Activated naive CD8-positive, alpha-beta T cell treated with anti-CD3 and anti-CD28 coated beads, Interleukin-2, amount 50 U/mL, for 24 hours (primary cell): Measurements from ENCODE around the gene TMTC3.
A peak's percentile ranks its signal among the peaks of the same experiment; 100 is the strongest.

Source experiments
- ATAC-seq: fragments of 150-1000 bp; cut with Tn5 transposase; one replicate; pipeline ENCODE4 v1.10.0; 2021
- DNase-seq: peaks from one replicate; pipeline ENCODE4 v3.0.0; 2021
- H3K27ac Mint-ChIP-seq: one replicate; pipeline ENCODE4 v1.8.0; 2021; ENCODE audit warnings: mild to moderate bottlenecking, mixed read lengths
- H3K27me3 Mint-ChIP-seq: one replicate; pipeline ENCODE4 v1.8.0; 2021; ENCODE audit warnings: mixed read lengths
- H3K36me3 Mint-ChIP-seq: one replicate; pipeline ENCODE4 v1.8.0; 2021; ENCODE audit warnings: low read depth, mixed read lengths
- H3K4me1 Mint-ChIP-seq: one replicate; pipeline ENCODE4 v1.8.0; 2021; ENCODE audit warnings: mixed read lengths
- H3K4me3 Mint-ChIP-seq: one replicate; pipeline ENCODE4 v1.8.0; 2021; ENCODE audit warnings: mild to moderate bottlenecking, moderate library complexity, mixed read lengths
- H3K9me3 Mint-ChIP-seq: one replicate; pipeline ENCODE4 v1.8.0; 2021; ENCODE audit warnings: mixed read lengths

Gene TMTC3

DNA sequence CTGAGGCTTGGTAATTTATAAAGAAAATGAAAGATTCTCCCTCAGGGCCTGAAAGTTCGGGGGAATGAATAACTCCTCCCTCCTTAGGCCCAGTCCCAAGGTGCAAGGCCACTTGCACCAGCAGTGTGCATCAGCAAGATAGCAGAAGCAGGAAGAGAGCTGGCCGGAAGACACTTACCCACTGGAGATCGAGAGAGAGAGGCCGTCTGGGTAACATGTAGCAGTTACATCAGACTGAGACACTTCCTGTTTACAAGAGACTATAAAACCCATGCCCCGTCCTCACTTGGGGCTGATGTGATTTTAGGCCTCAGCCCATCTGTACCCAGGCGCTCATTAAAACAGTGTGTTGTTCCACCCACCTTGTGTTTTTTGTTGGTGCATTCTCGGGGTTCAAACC, 85.2 kb downstream of the TMTC3 start:
- Mint-ChIP-seq H3K4me1 (no peaks in the 10 kb centered on the region), H3K9me3 (no peaks in the 10 kb centered on the region), H3K36me3 (no peaks in the 10 kb centered on the region), H3K27me3 (no peaks in the 10 kb centered on the region), H3K4me3 (no peak overlapping the region), H3K27ac (no peak overlapping the region)
- no peak for DNase-seq
- ATAC-seq: no peak

DNA sequence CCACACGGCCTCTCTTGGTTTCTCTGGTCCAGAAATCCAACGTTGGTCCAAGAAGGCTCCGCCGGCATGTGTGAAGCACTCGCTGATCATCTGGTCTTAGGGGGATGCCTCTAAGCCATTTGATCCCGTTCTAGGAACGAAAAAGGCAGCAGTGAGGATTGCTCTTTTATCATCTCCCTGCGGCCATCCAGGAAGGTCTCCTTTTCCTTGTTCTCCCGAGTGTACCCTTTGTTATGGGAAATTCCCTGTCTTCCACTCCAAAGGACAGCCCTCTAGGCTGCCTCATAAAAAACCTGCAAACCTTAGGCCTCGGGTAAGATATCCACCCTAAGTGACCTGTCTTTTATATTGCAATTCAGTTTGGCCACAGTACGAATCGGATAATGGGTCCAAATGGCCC, 85.8 kb downstream of the TMTC3 start:
- H3K9me3 Mint-ChIP-seq: no peaks in the 10 kb centered on the region
- H3K36me3 Mint-ChIP-seq: no peaks in the 10 kb centered on the region
- no peaks in the 10 kb centered on the region for H3K27me3 Mint-ChIP-seq
- no peak overlapping the region for H3K27ac Mint-ChIP-seq
- H3K4me1 Mint-ChIP-seq: no peaks in the 10 kb centered on the region
- ATAC-seq (no peak), DNase-seq (no peak)
- H3K4me3 Mint-ChIP-seq: no peak overlapping the region

DNA sequence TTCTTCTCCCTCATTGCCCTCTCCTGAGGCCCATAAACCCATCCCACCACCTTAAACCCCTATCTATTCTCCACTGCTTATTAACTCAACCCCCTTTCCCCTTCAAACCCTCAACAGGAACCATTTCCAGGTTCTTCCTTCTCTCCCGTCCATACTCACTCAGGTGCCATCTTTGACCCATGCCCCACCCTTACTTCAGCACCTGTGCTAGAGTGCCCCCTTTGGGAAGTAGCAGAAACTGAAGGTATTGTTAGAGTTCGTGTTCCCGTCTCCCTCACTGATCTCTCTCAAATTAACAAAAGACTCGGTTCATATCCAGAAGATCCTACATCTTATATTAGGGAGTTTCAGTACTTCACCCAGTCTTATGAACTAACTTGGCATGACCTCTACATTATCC, 86.6 kb downstream of the TMTC3 start:
- Mint-ChIP-seq H3K4me3 (no peak overlapping the region), H3K27ac (no peak overlapping the region), H3K36me3 (no peaks in the 10 kb centered on the region), H3K4me1 (no peaks in the 10 kb centered on the region), H3K9me3 (no peaks in the 10 kb centered on the region), H3K27me3 (peaks cover under 1% of the 10 kb centered on the region)
- DNase-seq: no peak
- ATAC-seq: no peak

DNA sequence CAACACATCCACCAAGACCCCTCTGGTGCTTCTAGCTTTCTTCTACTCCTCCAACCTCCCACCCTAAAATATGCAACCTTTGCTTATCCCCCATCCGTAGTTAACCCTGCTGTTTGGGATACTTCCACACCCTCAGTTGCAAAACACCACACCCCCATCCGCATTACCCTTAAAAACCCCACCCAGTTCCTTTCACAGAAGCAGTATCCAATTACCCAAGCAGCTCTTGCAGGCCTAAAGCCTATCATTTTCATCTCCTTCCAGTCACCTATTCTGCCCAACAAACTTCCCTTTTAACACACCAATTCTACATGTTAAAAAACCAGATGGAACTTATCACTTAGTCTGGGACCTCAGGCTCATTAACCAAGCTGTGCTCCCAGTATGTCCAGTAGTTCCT, 88.2 kb downstream of the TMTC3 start:
- no peak for DNase-seq
- no peak for ATAC-seq
- Mint-ChIP-seq H3K4me3 (no peak overlapping the region), H3K27me3 (peaks cover 2% of the 10 kb centered on the region), H3K27ac (no peak overlapping the region), H3K36me3 (no peaks in the 10 kb centered on the region), H3K4me1 (peaks cover 5% of the 10 kb centered on the region), H3K9me3 (no peaks in the 10 kb centered on the region)

DNA sequence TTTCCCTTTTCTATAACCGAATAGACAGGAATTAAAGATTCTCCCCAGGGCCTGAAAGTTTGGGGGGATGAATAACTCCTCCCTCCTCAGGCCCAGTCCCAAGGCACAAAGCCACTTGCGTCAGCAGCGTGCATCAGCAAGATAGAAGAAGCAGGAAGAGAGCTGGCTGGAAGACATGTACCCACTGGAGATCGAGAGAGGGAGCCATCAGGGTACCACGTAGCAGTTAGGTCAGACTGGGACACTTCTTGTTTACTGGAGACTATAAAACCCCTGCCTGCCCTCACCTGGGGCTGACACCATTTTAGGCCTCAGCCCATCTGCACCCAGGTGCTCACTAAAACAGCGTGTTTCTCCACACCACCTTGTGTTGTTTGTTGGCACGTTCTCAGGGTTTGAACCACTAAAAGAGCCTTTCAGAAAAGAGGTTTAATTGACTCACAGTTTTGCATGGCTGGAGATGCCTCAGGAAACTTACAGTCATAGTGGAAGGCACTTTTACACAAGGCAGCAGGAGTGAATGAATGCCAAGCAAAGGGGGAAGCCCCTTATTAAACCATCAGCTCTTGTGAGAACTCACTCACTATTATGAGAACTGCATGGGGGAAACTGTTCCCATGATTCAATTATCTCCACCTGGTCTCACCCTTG, 93.2 kb downstream of the TMTC3 start:
- Mint-ChIP-seq H3K9me3 (peaks cover 5% of the 10 kb centered on the region), H3K27me3 (peaks cover 9% of the 10 kb centered on the region), H3K4me1 (peaks cover 36% of the 10 kb centered on the region), H3K36me3 (no peaks in the 10 kb centered on the region), H3K27ac (peak overlapping the region; percentile 82), H3K4me3 (no peak overlapping the region)
- DNase-seq (no peak), ATAC-seq (peak; percentile 89)

DNA sequence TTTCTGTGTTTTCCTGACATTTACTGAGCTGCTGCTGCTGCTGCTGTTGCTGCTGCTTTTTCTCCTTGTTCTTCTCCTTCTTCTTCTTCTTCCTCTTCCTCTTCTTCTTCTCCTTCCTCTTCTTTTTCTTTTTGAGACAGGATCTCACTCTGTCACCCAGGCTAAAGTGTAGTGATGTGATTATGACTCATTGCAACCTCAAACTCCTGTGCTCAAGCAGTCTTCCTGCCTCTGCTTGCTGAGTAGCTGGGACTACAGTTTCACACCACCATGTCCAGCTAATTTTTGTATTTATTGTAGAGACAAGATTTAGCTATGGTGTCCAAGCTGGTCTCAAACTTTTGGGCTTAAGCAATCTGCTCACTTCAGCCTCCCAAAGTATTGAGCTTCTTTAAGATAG, 95.8 kb downstream of the TMTC3 start:
- peaks cover 9% of the 10 kb centered on the region for H3K27me3 Mint-ChIP-seq
- H3K4me3 Mint-ChIP-seq: peak overlapping the region; percentile 52
- peak overlapping the region; percentile 88 for H3K27ac Mint-ChIP-seq
- DNase-seq: no peak
- peak; percentile 51 for ATAC-seq
- H3K9me3 Mint-ChIP-seq: peaks cover 9% of the 10 kb centered on the region
- H3K36me3 Mint-ChIP-seq: no peaks in the 10 kb centered on the region
- peaks cover 54% of the 10 kb centered on the region for H3K4me1 Mint-ChIP-seq

DNA sequence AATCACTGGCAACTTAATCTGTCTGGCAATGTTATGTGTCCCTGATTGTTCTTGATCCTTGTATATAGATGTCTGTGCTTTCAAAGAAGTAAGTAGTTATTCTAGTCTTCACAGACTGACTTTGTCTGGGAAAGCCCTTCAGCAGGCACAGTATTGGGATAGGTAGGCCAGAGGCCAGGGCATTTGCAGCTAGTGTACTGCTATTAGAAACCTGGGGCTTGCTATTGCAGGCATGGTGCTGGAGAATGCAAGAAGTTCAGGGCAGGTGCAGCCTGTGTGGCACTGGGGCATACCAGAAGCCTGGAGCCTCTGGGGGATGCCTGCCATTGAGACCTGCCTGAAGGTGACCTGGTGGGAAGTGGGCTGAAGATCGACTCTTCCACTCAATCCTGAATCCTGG, 96.3 kb downstream of the TMTC3 start:
- Mint-ChIP-seq H3K4me3 (no peak overlapping the region), H3K27ac (peak overlapping the region; percentile 54), H3K9me3 (peaks cover 9% of the 10 kb centered on the region), H3K27me3 (peaks cover 9% of the 10 kb centered on the region), H3K4me1 (peaks cover 58% of the 10 kb centered on the region), H3K36me3 (no peaks in the 10 kb centered on the region)
- ATAC-seq: no peak
- no peak for DNase-seq

DNA sequence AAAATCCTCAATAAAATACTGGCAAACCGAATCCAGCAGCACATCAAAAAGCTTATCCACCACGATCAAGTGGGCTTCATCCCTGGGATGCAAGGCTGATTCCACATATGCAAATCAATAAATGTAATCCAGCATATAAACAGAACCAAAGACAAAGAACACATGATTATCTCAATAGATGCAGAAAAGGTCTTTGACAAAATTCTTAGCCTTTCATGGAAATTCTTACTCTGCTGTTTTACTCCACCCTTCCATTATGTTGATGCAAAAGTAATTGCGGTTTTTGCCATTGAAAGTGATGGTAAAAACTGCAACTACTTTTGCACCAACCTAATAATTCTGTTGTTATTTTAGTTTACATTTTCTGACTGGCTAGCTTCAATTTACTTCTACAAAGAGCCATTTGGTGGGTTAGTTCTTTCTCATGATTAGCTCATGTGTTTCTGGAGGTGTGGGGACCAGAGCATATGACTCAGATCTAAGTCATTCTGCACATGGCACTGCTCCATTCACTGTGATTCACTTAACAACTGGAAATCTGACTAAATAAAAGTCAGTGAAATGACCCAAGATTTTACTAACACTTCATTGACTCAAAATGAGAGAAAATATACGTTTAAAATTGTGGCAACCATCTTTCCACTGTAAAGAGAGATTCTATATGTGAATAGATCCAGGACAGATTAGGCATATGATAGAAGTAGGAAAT, 99.9 kb downstream of the TMTC3 start:
- ATAC-seq (peak; percentile 95), DNase-seq (no peak)
- no peak overlapping the region for H3K4me3 Mint-ChIP-seq
- peaks cover 41% of the 10 kb centered on the region for H3K4me1 Mint-ChIP-seq
- H3K27ac Mint-ChIP-seq: peak overlapping the region; percentile 91
- H3K9me3 Mint-ChIP-seq: peaks cover 9% of the 10 kb centered on the region
- H3K36me3 Mint-ChIP-seq: no peaks in the 10 kb centered on the region
- peaks cover 18% of the 10 kb centered on the region for H3K27me3 Mint-ChIP-seq

DNA sequence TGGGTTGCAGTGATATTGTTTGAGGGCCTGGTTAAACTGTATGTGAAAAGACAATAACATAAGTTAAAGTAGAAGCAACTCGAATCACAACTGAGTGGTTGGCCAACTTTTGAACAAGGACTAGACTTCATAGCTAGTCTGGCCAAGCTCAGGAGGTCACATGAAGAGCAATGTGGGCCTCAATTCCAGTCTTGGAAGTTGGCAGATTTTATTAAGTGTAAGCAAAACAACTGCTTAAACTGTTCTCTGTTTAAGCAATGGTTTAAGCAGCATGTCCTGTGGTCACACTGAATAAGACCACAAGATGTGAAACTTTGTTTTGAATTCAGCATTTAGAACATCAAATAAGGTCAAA, 100.4 kb downstream of the TMTC3 start:
- ATAC-seq (no peak), DNase-seq (no peak)
- H3K36me3 Mint-ChIP-seq: no peaks in the 10 kb centered on the region
- peak overlapping the region; percentile 91 for H3K27ac Mint-ChIP-seq
- no peak overlapping the region for H3K4me3 Mint-ChIP-seq
- peaks cover 9% of the 10 kb centered on the region for H3K9me3 Mint-ChIP-seq
- H3K4me1 Mint-ChIP-seq: peaks cover 36% of the 10 kb centered on the region
- H3K27me3 Mint-ChIP-seq: peaks cover 15% of the 10 kb centered on the region

DNA sequence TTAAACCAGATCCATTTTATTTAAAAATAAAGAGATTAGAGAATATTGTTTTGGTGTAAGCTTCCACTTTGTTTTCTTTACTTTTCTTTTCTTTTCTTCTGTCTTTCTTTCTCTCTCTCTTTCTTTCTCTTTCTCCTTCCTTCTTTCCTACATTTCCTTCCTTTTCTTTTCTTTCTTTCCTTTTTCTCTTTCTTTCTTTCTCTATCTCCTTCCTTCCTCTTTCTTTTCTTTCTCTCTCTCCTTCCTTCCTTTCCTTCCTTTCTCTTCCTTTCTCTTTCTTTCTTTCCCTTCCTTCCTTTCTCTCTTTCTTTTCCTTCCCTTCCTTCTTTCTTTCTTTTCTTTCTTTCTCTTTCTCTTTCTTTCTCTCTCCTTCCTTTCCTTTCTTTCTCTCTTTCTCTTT, 100.8 kb downstream of the TMTC3 start:
- Mint-ChIP-seq H3K27me3 (peaks cover 14% of the 10 kb centered on the region), H3K36me3 (no peaks in the 10 kb centered on the region), H3K9me3 (peaks cover 9% of the 10 kb centered on the region), H3K4me1 (peaks cover 32% of the 10 kb centered on the region), H3K27ac (peak overlapping the region; percentile 91), H3K4me3 (peak overlapping the region; percentile 22)
- ATAC-seq (no peak), DNase-seq (no peak)

DNA sequence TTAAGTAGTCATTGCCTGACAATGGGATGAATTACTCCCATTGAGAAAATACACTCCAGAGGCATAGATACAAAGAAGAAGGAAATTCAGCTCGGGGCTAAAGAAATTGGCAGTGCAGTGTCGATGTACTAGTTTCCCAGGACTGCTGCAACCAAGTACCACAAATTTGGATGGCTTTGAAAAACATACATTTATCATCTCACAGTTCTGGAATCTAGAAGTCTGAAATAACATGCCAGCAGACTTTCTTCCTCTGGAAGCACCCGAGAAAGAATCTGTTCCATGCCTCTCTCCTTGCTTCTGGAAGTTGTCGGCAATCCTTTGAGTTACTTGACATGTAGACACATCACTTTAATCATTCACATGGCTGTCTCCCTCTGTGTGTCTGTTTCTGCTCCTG, 101.9 kb downstream of the TMTC3 start:
- H3K27ac Mint-ChIP-seq: no peak overlapping the region
- peaks cover 14% of the 10 kb centered on the region for H3K27me3 Mint-ChIP-seq
- no peak for ATAC-seq
- peaks cover 9% of the 10 kb centered on the region for H3K9me3 Mint-ChIP-seq
- DNase-seq: no peak
- no peaks in the 10 kb centered on the region for H3K36me3 Mint-ChIP-seq
- H3K4me1 Mint-ChIP-seq: peaks cover 23% of the 10 kb centered on the region
- H3K4me3 Mint-ChIP-seq: no peak overlapping the region

DNA sequence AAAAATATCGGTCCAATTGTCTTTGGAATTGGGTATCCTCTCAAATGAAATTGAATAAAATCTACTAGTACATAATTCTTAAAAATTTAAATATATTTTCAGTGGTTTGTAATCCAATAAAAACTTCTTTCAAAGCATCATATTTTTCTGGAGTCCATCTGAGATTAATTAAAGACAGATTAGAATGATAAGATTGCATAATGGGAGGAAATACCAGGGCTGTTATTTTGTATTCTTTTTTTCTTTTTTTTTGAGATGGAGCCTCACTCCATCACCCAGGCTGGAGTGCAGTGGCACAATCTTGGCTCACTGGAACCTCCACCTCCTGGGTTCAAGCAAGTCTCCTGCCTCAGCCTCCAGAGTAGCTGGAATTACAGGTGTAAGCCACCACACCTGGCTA, 103.8 kb downstream of the TMTC3 start:
- DNase-seq: no peak
- no peaks in the 10 kb centered on the region for H3K36me3 Mint-ChIP-seq
- no peak overlapping the region for H3K4me3 Mint-ChIP-seq
- no peak for ATAC-seq
- H3K4me1 Mint-ChIP-seq: peaks cover 23% of the 10 kb centered on the region
- no peak overlapping the region for H3K27ac Mint-ChIP-seq
- peaks cover 10% of the 10 kb centered on the region for H3K27me3 Mint-ChIP-seq
- H3K9me3 Mint-ChIP-seq: peaks cover 4% of the 10 kb centered on the region

DNA sequence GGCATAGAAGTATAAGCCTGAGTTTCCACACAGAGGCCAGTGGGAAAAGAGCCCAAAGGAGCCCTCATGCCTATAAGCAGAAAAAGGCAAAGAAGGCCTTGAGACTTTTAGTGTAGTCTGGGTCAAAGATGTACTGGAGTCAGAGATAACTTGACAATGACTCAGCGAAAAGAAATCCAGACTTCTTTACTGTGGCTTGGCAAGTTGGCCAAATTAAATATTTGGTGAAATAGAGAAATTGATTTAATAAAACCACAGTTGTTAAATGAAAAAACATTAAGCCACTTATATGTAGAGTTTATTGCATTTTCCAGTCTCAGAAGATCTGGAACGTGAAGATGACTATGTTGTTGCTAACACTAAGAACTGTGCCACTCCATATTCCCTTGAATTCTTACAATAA, 105.1 kb downstream of the TMTC3 start:
- DNase-seq (no peak), ATAC-seq (no peak)
- H3K9me3 Mint-ChIP-seq: peaks cover 2% of the 10 kb centered on the region
- peaks cover 12% of the 10 kb centered on the region for H3K4me1 Mint-ChIP-seq
- H3K4me3 Mint-ChIP-seq: no peak overlapping the region
- peaks cover 10% of the 10 kb centered on the region for H3K27me3 Mint-ChIP-seq
- H3K36me3 Mint-ChIP-seq: no peaks in the 10 kb centered on the region
- no peak overlapping the region for H3K27ac Mint-ChIP-seq

DNA sequence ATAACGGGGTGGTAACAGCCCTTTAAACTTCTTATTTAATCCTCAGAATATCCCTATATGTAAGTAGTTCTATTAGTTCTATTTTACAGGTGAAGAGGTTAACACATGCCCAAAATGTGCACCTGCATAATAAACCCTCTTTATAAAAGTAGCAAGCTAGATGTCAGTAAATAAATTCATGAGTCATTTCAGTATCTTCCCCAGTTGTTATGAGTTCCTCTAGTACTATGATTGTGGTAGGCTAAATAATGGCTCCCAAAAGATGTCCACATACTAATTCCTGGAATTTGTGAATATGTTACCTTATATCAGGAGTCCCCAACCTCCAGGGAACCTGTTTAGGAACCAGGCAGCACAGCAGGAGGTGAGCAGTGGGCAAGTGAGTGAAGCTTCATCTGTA, 106.5 kb downstream of the TMTC3 start:
- Mint-ChIP-seq H3K9me3 (no peaks in the 10 kb centered on the region), H3K27me3 (peaks cover 10% of the 10 kb centered on the region), H3K27ac (no peak overlapping the region), H3K4me1 (no peaks in the 10 kb centered on the region), H3K36me3 (no peaks in the 10 kb centered on the region), H3K4me3 (no peak overlapping the region)
- DNase-seq: no peak
- ATAC-seq: no peak
